ENCODE results near the gene SNRPF. TPM values are rescaled to one million over a fixed set of nuclear protein-coding genes. Genes with fewer than 3 reads are reported as not detected.

Gene SNRPF
- total RNA-seq, 1 experiment from 2014 or later = 50.3 TPM

DNA sequence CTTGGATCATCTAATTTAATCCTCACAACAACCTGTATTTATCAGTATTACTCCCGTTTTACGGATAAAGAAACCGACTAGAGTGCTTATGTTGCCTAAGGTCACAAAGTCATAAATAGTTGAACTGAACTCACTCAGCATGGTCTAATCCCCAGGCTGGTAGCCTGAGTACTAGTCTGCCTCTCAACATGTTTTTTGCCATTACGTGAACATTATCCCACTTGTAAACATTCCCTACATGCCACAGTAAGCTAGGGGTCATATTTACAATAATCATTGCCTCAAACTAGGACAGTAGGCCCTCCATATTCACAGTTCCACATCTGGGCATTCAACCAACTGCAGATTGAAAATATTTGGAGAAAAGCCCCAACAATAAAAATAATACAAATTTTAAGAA lies 12.1 kb downstream of the SNRPF start:
- Histone ChIP-seq H3K36me3 (ENCODE audit: low read depth) (peaks cover 16% of the 10 kb centered on the region), H3K9me2 (ENCODE audit: insufficient read depth) (no peaks in the 10 kb centered on the region), H3K79me2 (ENCODE audit: low read depth) (no peaks in the 10 kb centered on the region), H3K9me3 (ENCODE audit: insufficient read depth, low read depth) (no peaks in the 10 kb centered on the region), H3K4me3 (no peak overlapping the region), H3K27ac (no peak overlapping the region), H3K4me1 (replicated peaks; ENCODE audit: insufficient read depth) (no peaks in the 10 kb centered on the region), H3K27me3 (ENCODE audit: insufficient read depth, low read depth) (no peaks in the 10 kb centered on the region), H3F3A (ENCODE audit: insufficient read depth, low read depth) (peaks cover 11% of the 10 kb centered on the region; the same call in 1 of the 2 replicates), H2AFZ (no peak overlapping the region), H3K4me2 (no peak overlapping the region), H4K20me1 (ENCODE audit: insufficient read depth) (no peaks in the 10 kb centered on the region; the same call in 1 of the 2 replicates)
- BruUV-seq (replicated peaks) = no TSS peak
- intact Hi-C loops (cut with micrococcal nuclease; ENCODE audit: unreplicated experiment) = no loop called here
- DNase-seq = no peak
- TF ChIP-seq EZH2 (IDR thresholded peaks at IDR 0.05; ENCODE audit: low read depth) (no peak), CTCF (conservative IDR thresholded peaks at IDR 0.05) (no peak)
- ChIA-PET POLR2A (ENCODE audit: unreplicated experiment) (no interaction called here), CTCF (no interaction called here)

DNA sequence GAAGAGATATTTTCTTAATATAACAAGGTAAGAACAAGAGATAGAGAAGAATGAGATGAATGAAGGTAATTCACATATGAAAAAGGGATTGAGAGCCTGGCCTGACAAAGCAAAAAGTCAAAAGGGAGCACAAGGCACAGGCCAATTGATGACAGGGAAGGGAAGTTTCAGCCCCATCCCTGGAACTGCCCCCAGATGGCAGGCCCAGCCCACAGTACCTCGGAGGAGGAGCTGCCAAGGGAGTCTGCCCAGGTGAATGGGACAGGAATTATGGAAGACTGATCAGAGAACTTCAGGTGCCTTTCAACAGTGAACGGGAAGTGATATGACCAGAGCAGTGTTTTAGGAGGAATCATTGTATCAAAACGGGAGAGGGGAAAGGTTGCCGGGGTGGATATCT lies 15.7 kb downstream of the SNRPF start:
- Histone ChIP-seq H3F3A (ENCODE audit: insufficient read depth, low read depth) (peaks cover 4% of the 10 kb centered on the region; the same call in 1 of the 2 replicates), H3K9me3 (ENCODE audit: insufficient read depth, low read depth) (no peaks in the 10 kb centered on the region), H2AFZ (no peak overlapping the region), H3K9me2 (ENCODE audit: insufficient read depth) (no peaks in the 10 kb centered on the region), H3K27ac (no peak overlapping the region), H3K36me3 (ENCODE audit: low read depth) (0 out of 2 replicates have a peak, but pooled peaks cover 6% of the 10 kb centered on the region), H3K27me3 (ENCODE audit: insufficient read depth, low read depth) (no peaks in the 10 kb centered on the region), H3K4me2 (no peak overlapping the region), H3K4me1 (replicated peaks; ENCODE audit: insufficient read depth) (no peaks in the 10 kb centered on the region), H3K4me3 (no peak overlapping the region), H4K20me1 (ENCODE audit: insufficient read depth) (no peaks in the 10 kb centered on the region), H3K79me2 (ENCODE audit: low read depth) (no peaks in the 10 kb centered on the region)
- BruUV-seq (replicated peaks) = no TSS peak
- ChIA-PET POLR2A (ENCODE audit: unreplicated experiment) (no interaction called here), CTCF (no interaction called here)
- TF ChIP-seq CTCF (conservative IDR thresholded peaks at IDR 0.05) (no peak), EZH2 (IDR thresholded peaks at IDR 0.05; ENCODE audit: low read depth) (no peak)
- no peak for DNase-seq
- intact Hi-C loops (cut with micrococcal nuclease; ENCODE audit: unreplicated experiment) = no loop called here

GRCh38 chr12:95877622-95878021 lies 18.9 kb downstream of the SNRPF start:
- Histone ChIP-seq H3K4me2 (no peak overlapping the region), H3K9me3 (ENCODE audit: insufficient read depth, low read depth) (no peaks in the 10 kb centered on the region), H3K27ac (no peak overlapping the region), H3K36me3 (ENCODE audit: low read depth) (no peaks in the 10 kb centered on the region), H3K4me1 (replicated peaks; ENCODE audit: insufficient read depth) (no peaks in the 10 kb centered on the region), H4K20me1 (ENCODE audit: insufficient read depth) (no peaks in the 10 kb centered on the region), H3F3A (ENCODE audit: insufficient read depth, low read depth) (no peaks in the 10 kb centered on the region), H2AFZ (no peak overlapping the region), H3K27me3 (ENCODE audit: insufficient read depth, low read depth) (no peaks in the 10 kb centered on the region), H3K4me3 (no peak overlapping the region), H3K79me2 (ENCODE audit: low read depth) (no peaks in the 10 kb centered on the region), H3K9me2 (ENCODE audit: insufficient read depth) (no peaks in the 10 kb centered on the region; the same call in 1 of the 2 replicates)
- no peak for DNase-seq
- ChIA-PET CTCF (no interaction called here), POLR2A (ENCODE audit: unreplicated experiment) (no interaction called here)
- no TSS peak for BruUV-seq (replicated peaks)
- intact Hi-C loops (cut with micrococcal nuclease; ENCODE audit: unreplicated experiment) = no loop called here
- TF ChIP-seq EZH2 (IDR thresholded peaks at IDR 0.05; ENCODE audit: low read depth) = no peak
- no peak for TF ChIP-seq CTCF (conservative IDR thresholded peaks at IDR 0.05)

Data from PC-9 (cell line).